Measurements from ENCODE around the gene TMOD3.

The TMOD3 gene

DNA sequence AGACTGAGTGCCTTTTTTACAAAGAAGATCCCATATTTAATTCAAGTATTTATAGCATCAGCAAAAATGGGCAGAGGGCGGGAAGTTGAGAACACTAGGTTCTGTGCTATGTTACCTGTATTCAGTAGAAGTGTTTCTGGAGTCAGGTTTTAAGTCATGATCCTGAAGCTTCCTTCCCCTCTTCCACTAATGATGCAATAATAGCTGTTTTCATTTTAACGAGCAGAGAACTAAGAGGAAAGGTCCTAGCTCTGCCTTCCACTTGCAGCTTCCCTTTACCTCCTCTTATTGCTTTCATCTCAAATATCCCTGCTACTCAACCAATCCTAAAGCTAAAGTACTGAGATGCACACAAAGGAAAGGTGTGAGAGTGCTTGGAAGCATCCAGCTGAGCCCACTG is 16.9 kb upstream of the TMOD3 start:
- no peak overlapping the region for H3K4me3 ChIP-seq (ENCODE audit: low read length in 2 of 2)
- H2AK5ac ChIP-seq (ENCODE audit: low read depth, low read length): no peak overlapping the region
- H3K23ac ChIP-seq (ENCODE audit: low read depth, low read length, poor library complexity): no peak overlapping the region
- no peak overlapping the region for H2BK120ac ChIP-seq (ENCODE audit: low read depth, low read length)
- no peak overlapping the region for H2BK12ac ChIP-seq (ENCODE audit: low read length)
- no peak overlapping the region for H2AFZ ChIP-seq (ENCODE audit: low read length)
- H3K4me2 ChIP-seq (ENCODE audit: insufficient read depth, low read length, poor library complexity, severe bottlenecking): no peak overlapping the region
- no peaks in the 10 kb centered on the region for H3K79me1 ChIP-seq (ENCODE audit: low read depth, low read length)
- no CpG with 5 or more reads among the region's 2 CpGs for whole genome bisulfite sequencing, 2 donors (ENCODE audit: extremely low coverage in 2 of 2, insufficient read length in 2 of 2, insufficient replicate concordance in 1 of 2)
- no peak overlapping the region for H2BK15ac ChIP-seq (ENCODE audit: low read length)
- no peak overlapping the region for H4K91ac ChIP-seq (ENCODE audit: low read depth, low read length, poor library complexity)
- H4K8ac ChIP-seq (ENCODE audit: low read depth, low read length): no peak overlapping the region
- no peak for DNase-seq (ENCODE audit: low spot score)
- no peaks in the 10 kb centered on the region for H3K27me3 ChIP-seq (ENCODE audit: control insufficient read depth in 3 of 3, insufficient read depth in 3 of 3, low read depth in 1 of 3, low read length in 3 of 3)
- no peak overlapping the region for H3K4ac ChIP-seq (ENCODE audit: low read length)
- H2BK5ac ChIP-seq (ENCODE audit: low read length): no peak overlapping the region
- no peak overlapping the region for H3K9ac ChIP-seq (ENCODE audit: low read depth, low read length, poor library complexity)
- no peaks in the 10 kb centered on the region for H3K36me3 ChIP-seq (replicated peaks in 1 of 2; ENCODE audit: control insufficient read depth in 2 of 2, insufficient read depth in 2 of 2, low read length in 2 of 2)
- H3K27ac ChIP-seq (replicated peaks; ENCODE audit: low read length): no peak overlapping the region
- H3K14ac ChIP-seq (ENCODE audit: low read length): no peak overlapping the region
- no peaks in the 10 kb centered on the region for H3K4me1 ChIP-seq (ENCODE audit: control insufficient read depth in 2 of 2, insufficient read depth in 1 of 2, low read depth in 1 of 2, low read length in 2 of 2)
- H3K9me3 ChIP-seq (replicated peaks in 1 of 2; ENCODE audit: control insufficient read depth in 2 of 2, insufficient read depth in 1 of 2, low read depth in 1 of 2, low read length in 2 of 2): no peaks in the 10 kb centered on the region
- H3K18ac ChIP-seq (ENCODE audit: low read length): no peak overlapping the region

DNA sequence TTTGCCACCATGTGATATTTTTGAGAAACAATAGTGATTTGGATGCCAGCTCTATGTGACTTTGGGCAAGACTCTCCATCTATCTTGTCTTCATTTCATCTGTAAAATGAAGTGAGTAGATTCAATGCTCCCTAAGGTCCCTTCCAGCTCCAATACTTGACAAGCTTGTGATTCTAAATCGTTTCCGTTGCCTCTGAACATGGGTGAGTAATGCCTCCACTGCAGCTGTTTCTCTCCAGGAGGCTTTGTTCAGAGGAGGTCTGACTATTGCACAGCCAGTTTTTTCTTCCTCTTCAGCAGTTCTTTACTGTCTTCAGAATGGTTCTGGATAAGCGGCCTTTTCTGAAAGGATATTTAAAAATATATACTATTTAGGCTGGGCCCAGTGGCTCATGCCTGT is 14.8 kb upstream of the TMOD3 start:
- no peaks in the 10 kb centered on the region for H3K27me3 ChIP-seq (ENCODE audit: control insufficient read depth in 3 of 3, insufficient read depth in 3 of 3, low read depth in 1 of 3, low read length in 3 of 3)
- WGBS, 2 donors (ENCODE audit: extremely low coverage in 2 of 2, insufficient read length in 2 of 2, insufficient replicate concordance in 1 of 2): no CpG with 5 or more reads among the region's 3 CpGs

DNA sequence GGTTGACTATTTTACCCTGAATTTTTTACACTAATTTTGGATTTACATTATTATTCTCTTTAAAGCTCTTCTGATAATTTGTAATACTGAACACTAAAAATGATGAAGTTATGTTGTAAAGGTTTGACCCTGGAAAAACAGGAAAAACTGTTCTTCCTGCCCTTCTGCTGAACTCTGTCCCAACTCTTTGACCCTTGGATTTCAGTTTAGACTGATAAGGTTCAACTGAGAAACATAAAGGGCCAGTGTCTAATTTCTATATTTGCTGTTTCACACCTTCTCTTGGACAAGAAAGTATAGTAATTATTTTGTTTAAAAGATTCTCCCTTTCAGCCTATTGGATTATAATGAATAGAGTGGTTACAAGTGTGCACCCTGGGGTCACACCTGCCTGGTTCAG is 12.8 kb upstream of the TMOD3 start:
- DNase-seq (ENCODE audit: low spot score): no peak
- H3K18ac ChIP-seq (ENCODE audit: low read length): no peak overlapping the region

More for the DNA sequence above, 14.8 kb upstream of the TMOD3 start:
- H3K27ac ChIP-seq (replicated peaks; ENCODE audit: low read length): no peak overlapping the region
- H3K4me1 ChIP-seq (ENCODE audit: control insufficient read depth in 2 of 2, insufficient read depth in 1 of 2, low read depth in 1 of 2, low read length in 2 of 2): no peaks in the 10 kb centered on the region
- no peaks in the 10 kb centered on the region for H3K79me1 ChIP-seq (ENCODE audit: low read depth, low read length)
- no peak overlapping the region for H4K91ac ChIP-seq (ENCODE audit: low read depth, low read length, poor library complexity)
- H2BK120ac ChIP-seq (ENCODE audit: low read depth, low read length): no peak overlapping the region
- no peaks in the 10 kb centered on the region for H3K36me3 ChIP-seq (replicated peaks in 1 of 2; ENCODE audit: control insufficient read depth in 2 of 2, insufficient read depth in 2 of 2, low read length in 2 of 2)
- H2BK5ac ChIP-seq (ENCODE audit: low read length): no peak overlapping the region
- H3K18ac ChIP-seq (ENCODE audit: low read length): no peak overlapping the region
- H3K23ac ChIP-seq (ENCODE audit: low read depth, low read length, poor library complexity): no peak overlapping the region
- H4K8ac ChIP-seq (ENCODE audit: low read depth, low read length): no peak overlapping the region
- no peak for DNase-seq (ENCODE audit: low spot score)
- H2AK5ac ChIP-seq (ENCODE audit: low read depth, low read length): no peak overlapping the region
- no peak overlapping the region for H3K4ac ChIP-seq (ENCODE audit: low read length)
- H3K9ac ChIP-seq (ENCODE audit: low read depth, low read length, poor library complexity): no peak overlapping the region
- H2AFZ ChIP-seq (ENCODE audit: low read length): no peak overlapping the region
- H3K4me3 ChIP-seq (ENCODE audit: low read length in 2 of 2): no peak overlapping the region
- no peak overlapping the region for H3K4me2 ChIP-seq (ENCODE audit: insufficient read depth, low read length, poor library complexity, severe bottlenecking)
- no peak overlapping the region for H2BK15ac ChIP-seq (ENCODE audit: low read length)
- no peak overlapping the region for H3K14ac ChIP-seq (ENCODE audit: low read length)
- no peak overlapping the region for H2BK12ac ChIP-seq (ENCODE audit: low read length)
- no peaks in the 10 kb centered on the region for H3K9me3 ChIP-seq (replicated peaks in 1 of 2; ENCODE audit: control insufficient read depth in 2 of 2, insufficient read depth in 1 of 2, low read depth in 1 of 2, low read length in 2 of 2)

DNA sequence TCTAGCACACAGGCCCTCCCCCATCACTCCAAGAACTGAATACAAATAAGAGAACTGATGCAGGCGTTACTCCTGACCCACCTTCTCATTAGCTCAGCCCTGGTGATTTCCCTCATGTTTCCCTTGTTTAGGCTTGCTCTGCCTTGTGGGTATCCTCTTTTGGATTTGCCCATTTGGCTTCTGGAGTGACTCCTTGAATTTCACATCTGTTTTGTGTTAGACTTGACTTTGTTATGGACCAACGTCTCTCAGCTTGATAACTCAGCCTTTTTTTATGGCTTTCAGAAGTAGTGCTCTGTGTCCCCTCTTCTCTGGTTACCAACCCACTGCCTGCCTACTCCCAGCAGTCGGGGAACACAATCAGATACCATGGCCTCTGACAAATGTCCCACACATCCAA is 11.3 kb upstream of the TMOD3 start:
- no peak overlapping the region for H3K14ac ChIP-seq (ENCODE audit: low read length)
- no peak overlapping the region for H3K4ac ChIP-seq (ENCODE audit: low read length)
- H4K8ac ChIP-seq (ENCODE audit: low read depth, low read length): no peak overlapping the region
- no CpG with 5 or more reads among the region's 3 CpGs for WGBS, 2 donors (ENCODE audit: extremely low coverage in 2 of 2, insufficient read length in 2 of 2, insufficient replicate concordance in 1 of 2)
- H3K79me1 ChIP-seq (ENCODE audit: low read depth, low read length): no peaks in the 10 kb centered on the region
- H3K9me3 ChIP-seq (replicated peaks in 1 of 2; ENCODE audit: control insufficient read depth in 2 of 2, insufficient read depth in 1 of 2, low read depth in 1 of 2, low read length in 2 of 2): peaks cover 2 to 9% of the 10 kb centered on the region in 2 donors
- H3K36me3 ChIP-seq (replicated peaks in 1 of 2; ENCODE audit: control insufficient read depth in 2 of 2, insufficient read depth in 2 of 2, low read length in 2 of 2): no peaks in the 10 kb centered on the region
- no peak overlapping the region for H2BK12ac ChIP-seq (ENCODE audit: low read length)
- H2BK120ac ChIP-seq (ENCODE audit: low read depth, low read length): no peak overlapping the region
- no peak overlapping the region for H2BK5ac ChIP-seq (ENCODE audit: low read length)
- no peak overlapping the region for H3K27ac ChIP-seq (replicated peaks; ENCODE audit: low read length)
- H2AK5ac ChIP-seq (ENCODE audit: low read depth, low read length): no peak overlapping the region
- no peak overlapping the region for H2BK15ac ChIP-seq (ENCODE audit: low read length)
- no peak overlapping the region for H4K91ac ChIP-seq (ENCODE audit: low read depth, low read length, poor library complexity)
- no peak overlapping the region for H3K23ac ChIP-seq (ENCODE audit: low read depth, low read length, poor library complexity)
- no peak overlapping the region for H3K9ac ChIP-seq (ENCODE audit: low read depth, low read length, poor library complexity)
- H3K27me3 ChIP-seq (ENCODE audit: control insufficient read depth in 3 of 3, insufficient read depth in 3 of 3, low read depth in 1 of 3, low read length in 3 of 3): no peaks in the 10 kb centered on the region
- H3K4me2 ChIP-seq (ENCODE audit: insufficient read depth, low read length, poor library complexity, severe bottlenecking): no peak overlapping the region
- no peaks in the 10 kb centered on the region for H3K4me1 ChIP-seq (ENCODE audit: control insufficient read depth in 2 of 2, insufficient read depth in 1 of 2, low read depth in 1 of 2, low read length in 2 of 2)
- no peak for DNase-seq (ENCODE audit: low spot score)
- H3K4me3 ChIP-seq (ENCODE audit: low read length in 2 of 2): no peak overlapping the region
- no peak overlapping the region for H2AFZ ChIP-seq (ENCODE audit: low read length)
- no peak overlapping the region for H3K18ac ChIP-seq (ENCODE audit: low read length)

More for the DNA sequence above, 12.8 kb upstream of the TMOD3 start:
- no peak overlapping the region for H2BK120ac ChIP-seq (ENCODE audit: low read depth, low read length)
- H3K79me1 ChIP-seq (ENCODE audit: low read depth, low read length): no peaks in the 10 kb centered on the region
- H3K4me2 ChIP-seq (ENCODE audit: insufficient read depth, low read length, poor library complexity, severe bottlenecking): no peak overlapping the region
- no peak overlapping the region for H3K23ac ChIP-seq (ENCODE audit: low read depth, low read length, poor library complexity)
- no peak overlapping the region for H3K4me3 ChIP-seq (ENCODE audit: low read length in 2 of 2)
- no peak overlapping the region for H3K14ac ChIP-seq (ENCODE audit: low read length)
- no peak overlapping the region for H2AK5ac ChIP-seq (ENCODE audit: low read depth, low read length)
- H2AFZ ChIP-seq (ENCODE audit: low read length): no peak overlapping the region
- no peaks in the 10 kb centered on the region for H3K36me3 ChIP-seq (replicated peaks in 1 of 2; ENCODE audit: control insufficient read depth in 2 of 2, insufficient read depth in 2 of 2, low read length in 2 of 2)
- no peak overlapping the region for H2BK5ac ChIP-seq (ENCODE audit: low read length)
- no peak overlapping the region for H3K9ac ChIP-seq (ENCODE audit: low read depth, low read length, poor library complexity)
- H4K91ac ChIP-seq (ENCODE audit: low read depth, low read length, poor library complexity): no peak overlapping the region
- peaks cover 2 to 7% of the 10 kb centered on the region in 2 donors for H3K9me3 ChIP-seq (replicated peaks in 1 of 2; ENCODE audit: control insufficient read depth in 2 of 2, insufficient read depth in 1 of 2, low read depth in 1 of 2, low read length in 2 of 2)
- H2BK15ac ChIP-seq (ENCODE audit: low read length): no peak overlapping the region
- no peaks in the 10 kb centered on the region for H3K27me3 ChIP-seq (ENCODE audit: control insufficient read depth in 3 of 3, insufficient read depth in 3 of 3, low read depth in 1 of 3, low read length in 3 of 3)
- no peak overlapping the region for H3K4ac ChIP-seq (ENCODE audit: low read length)
- no peaks in the 10 kb centered on the region for H3K4me1 ChIP-seq (ENCODE audit: control insufficient read depth in 2 of 2, insufficient read depth in 1 of 2, low read depth in 1 of 2, low read length in 2 of 2)
- no peak overlapping the region for H3K27ac ChIP-seq (replicated peaks; ENCODE audit: low read length)
- no peak overlapping the region for H4K8ac ChIP-seq (ENCODE audit: low read depth, low read length)
- H2BK12ac ChIP-seq (ENCODE audit: low read length): no peak overlapping the region

All from neuronal stem cell (in vitro differentiated cells).